Measurements from ENCODE around the gene ST6GALNAC4. TPM values are rescaled to one million over a fixed set of nuclear protein-coding genes. Genes with fewer than 3 reads are reported as not detected.
A peak's percentile ranks its signal among the peaks of the same experiment; 100 is the strongest.

The ST6GALNAC4 gene
- total and polyA plus RNA-seq, 10 of the 15 experiments (the other 5 are each of a cell fraction or from before 2014, with no cell fraction given), result 4.2 to 63.2 (median 35.2) TPM

DNA sequence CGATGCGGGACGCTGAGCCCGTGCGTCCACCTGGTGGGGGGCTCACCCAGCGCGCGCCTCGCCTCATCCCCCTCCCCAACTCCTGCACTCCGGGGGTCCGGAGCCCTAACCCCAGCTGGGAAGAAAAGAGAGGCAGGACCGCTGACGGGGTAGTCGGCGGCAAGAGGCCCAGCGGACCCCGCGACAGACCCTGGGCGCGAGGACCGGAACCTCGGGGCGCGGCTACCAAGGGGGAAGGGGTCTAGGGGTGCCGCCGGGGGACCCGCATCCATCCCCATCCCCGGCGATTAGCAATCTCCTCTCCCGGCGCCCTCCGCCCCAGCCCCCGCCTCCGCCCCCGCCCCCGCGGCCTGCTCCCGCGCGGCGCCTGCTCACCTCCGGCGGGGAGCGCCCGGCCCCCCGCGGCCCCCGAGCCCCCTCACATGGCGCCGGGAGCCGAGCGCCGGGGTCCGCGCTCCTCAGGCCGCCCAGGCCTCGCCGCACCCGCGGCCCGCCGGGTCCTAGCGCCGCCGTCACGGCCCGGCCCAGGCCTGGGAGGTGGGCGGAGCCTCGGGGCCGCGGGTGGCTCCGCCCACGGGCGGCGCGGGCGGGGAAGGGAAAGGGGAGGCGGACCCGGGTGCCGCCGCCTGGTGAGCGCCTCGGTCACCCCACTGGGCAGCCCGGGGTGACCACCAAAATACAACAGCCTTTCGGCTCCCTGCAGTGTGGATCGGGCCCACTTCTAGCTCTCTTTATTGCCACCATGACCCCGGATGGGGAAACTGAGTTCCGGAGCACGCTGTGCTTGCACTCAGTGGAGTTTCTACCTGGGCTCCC is 17.5 kb downstream of the ST6GALNAC4 start, which contains the start of gene ST6GALNAC6 (continued):
- TF ChIP-seq FOXM1 (IDR thresholded peaks at IDR 0.05; ENCODE audit: low read depth, low read length) (no peak), CBX3 (IDR thresholded peaks at IDR 0.05; ENCODE audit: borderline replicate concordance, low read depth) (no peak), YY1 (IDR thresholded peaks at IDR 0.05; ENCODE audit: low read depth, low read length) (peak; percentile 26; the same call in 1 of the 2 replicates), FOS (IDR thresholded peaks at IDR 0.05; ENCODE audit: borderline replicate concordance, extremely low read depth, insufficient read length) (no peak), TCF7 (IDR thresholded peaks at IDR 0.05; ENCODE audit: borderline replicate concordance) (no peak), IKZF2 (IDR thresholded peaks at IDR 0.05) (no peak; a peak in 1 of 4 replicates), ZNF274 (IDR thresholded peaks at IDR 0.05; ENCODE audit: insufficient read depth, insufficient read length) (no peak), RUNX3 (IDR thresholded peaks at IDR 0.05; ENCODE audit: low read length) (peak; percentile 14; the same call in 1 of the 2 replicates), STAT3 (IDR thresholded peaks at IDR 0.05; ENCODE audit: low read depth, low read length) (no peak), CEBPB (IDR thresholded peaks at IDR 0.05; ENCODE audit: borderline replicate concordance in 1 of 2, low read depth in 2 of 2, low read length in 2 of 2) (no peak), BRCA1 (IDR thresholded peaks at IDR 0.05; ENCODE audit: low read depth, low read length) (no peak), SIX5 (IDR thresholded peaks at IDR 0.05; ENCODE audit: low read depth, low read length, severe bottlenecking) (no peak), NBN (IDR thresholded peaks at IDR 0.05) (no peak), ZNF384 (IDR thresholded peaks at IDR 0.05; ENCODE audit: borderline replicate concordance, low read depth, low read length) (no peak), PML (IDR thresholded peaks at IDR 0.05; ENCODE audit: low read length) (no peak)
- TF ChIP-seq, protein P1, sequence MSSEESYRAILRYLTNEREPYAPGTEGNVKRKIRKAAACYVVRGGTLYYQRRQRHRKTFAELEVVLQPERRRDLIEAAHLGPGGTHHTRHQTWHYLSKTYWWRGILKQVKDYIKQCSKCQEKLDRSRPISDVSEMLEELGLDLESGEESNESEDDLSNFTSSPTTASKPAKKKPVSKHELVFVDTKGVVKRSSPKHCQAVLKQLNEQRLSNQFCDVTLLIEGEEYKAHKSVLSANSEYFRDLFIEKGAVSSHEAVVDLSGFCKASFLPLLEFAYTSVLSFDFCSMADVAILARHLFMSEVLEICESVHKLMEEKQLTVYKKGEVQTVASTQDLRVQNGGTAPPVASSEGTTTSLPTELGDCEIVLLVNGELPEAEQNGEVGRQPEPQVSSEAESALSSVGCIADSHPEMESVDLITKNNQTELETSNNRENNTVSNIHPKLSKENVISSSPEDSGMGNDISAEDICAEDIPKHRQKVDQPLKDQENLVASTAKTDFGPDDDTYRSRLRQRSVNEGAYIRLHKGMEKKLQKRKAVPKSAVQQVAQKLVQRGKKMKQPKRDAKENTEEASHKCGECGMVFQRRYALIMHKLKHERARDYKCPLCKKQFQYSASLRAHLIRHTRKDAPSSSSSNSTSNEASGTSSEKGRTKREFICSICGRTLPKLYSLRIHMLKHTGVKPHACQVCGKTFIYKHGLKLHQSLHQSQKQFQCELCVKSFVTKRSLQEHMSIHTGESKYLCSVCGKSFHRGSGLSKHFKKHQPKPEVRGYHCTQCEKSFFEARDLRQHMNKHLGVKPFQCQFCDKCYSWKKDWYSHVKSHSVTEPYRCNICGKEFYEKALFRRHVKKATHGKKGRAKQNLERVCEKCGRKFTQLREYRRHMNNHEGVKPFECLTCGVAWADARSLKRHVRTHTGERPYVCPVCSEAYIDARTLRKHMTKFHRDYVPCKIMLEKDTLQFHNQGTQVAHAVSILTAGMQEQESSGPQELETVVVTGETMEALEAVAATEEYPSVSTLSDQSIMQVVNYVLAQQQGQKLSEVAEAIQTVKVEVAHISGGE (CRISPR knock-in tag; IDR thresholded peaks at IDR 0.05), result no peak
- TF ChIP-seq, protein P2, sequence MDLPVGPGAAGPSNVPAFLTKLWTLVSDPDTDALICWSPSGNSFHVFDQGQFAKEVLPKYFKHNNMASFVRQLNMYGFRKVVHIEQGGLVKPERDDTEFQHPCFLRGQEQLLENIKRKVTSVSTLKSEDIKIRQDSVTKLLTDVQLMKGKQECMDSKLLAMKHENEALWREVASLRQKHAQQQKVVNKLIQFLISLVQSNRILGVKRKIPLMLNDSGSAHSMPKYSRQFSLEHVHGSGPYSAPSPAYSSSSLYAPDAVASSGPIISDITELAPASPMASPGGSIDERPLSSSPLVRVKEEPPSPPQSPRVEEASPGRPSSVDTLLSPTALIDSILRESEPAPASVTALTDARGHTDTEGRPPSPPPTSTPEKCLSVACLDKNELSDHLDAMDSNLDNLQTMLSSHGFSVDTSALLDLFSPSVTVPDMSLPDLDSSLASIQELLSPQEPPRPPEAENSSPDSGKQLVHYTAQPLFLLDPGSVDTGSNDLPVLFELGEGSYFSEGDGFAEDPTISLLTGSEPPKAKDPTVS (IDR thresholded peaks at IDR 0.05; ENCODE audit: low read depth, low read length), result no peak
- TF ChIP-seq, protein P3, sequence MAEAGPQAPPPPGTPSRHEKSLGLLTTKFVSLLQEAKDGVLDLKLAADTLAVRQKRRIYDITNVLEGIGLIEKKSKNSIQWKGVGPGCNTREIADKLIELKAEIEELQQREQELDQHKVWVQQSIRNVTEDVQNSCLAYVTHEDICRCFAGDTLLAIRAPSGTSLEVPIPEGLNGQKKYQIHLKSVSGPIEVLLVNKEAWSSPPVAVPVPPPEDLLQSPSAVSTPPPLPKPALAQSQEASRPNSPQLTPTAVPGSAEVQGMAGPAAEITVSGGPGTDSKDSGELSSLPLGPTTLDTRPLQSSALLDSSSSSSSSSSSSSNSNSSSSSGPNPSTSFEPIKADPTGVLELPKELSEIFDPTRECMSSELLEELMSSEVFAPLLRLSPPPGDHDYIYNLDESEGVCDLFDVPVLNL (IDR thresholded peaks at IDR 0.05; ENCODE audit: low read depth, low read length), result no peak
- TF ChIP-seq, protein P4, sequence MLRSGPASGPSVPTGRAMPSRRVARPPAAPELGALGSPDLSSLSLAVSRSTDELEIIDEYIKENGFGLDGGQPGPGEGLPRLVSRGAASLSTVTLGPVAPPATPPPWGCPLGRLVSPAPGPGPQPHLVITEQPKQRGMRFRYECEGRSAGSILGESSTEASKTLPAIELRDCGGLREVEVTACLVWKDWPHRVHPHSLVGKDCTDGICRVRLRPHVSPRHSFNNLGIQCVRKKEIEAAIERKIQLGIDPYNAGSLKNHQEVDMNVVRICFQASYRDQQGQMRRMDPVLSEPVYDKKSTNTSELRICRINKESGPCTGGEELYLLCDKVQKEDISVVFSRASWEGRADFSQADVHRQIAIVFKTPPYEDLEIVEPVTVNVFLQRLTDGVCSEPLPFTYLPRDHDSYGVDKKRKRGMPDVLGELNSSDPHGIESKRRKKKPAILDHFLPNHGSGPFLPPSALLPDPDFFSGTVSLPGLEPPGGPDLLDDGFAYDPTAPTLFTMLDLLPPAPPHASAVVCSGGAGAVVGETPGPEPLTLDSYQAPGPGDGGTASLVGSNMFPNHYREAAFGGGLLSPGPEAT (IDR thresholded peaks at IDR 0.05; ENCODE audit: low read depth), result no peak
- TF ChIP-seq, protein P5, sequence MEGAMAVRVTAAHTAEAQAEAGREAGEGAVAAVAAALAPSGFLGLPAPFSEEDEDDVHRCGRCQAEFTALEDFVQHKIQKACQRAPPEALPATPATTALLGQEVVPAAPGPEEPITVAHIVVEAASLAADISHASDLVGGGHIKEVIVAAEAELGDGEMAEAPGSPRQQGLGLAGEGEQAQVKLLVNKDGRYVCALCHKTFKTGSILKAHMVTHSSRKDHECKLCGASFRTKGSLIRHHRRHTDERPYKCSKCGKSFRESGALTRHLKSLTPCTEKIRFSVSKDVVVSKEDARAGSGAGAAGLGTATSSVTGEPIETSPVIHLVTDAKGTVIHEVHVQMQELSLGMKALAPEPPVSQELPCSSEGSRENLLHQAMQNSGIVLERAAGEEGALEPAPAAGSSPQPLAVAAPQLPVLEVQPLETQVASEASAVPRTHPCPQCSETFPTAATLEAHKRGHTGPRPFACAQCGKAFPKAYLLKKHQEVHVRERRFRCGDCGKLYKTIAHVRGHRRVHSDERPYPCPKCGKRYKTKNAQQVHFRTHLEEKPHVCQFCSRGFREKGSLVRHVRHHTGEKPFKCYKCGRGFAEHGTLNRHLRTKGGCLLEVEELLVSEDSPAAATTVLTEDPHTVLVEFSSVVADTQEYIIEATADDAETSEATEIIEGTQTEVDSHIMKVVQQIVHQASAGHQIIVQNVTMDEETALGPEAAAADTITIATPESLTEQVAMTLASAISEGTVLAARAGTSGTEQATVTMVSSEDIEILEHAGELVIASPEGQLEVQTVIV (IDR thresholded peaks at IDR 0.05; ENCODE audit: borderline replicate concordance, partially characterized antibody), result no peak
